Gastroesophageal sphincter (tissue), 4 donors: ENCODE measurements around the gene OR11A1. TPM values are rescaled to one million over a fixed set of nuclear protein-coding genes. Genes with fewer than 3 reads are reported as not detected.

Source experiments
- ATAC-seq: fragments of 150-250 bp; one replicate; pipeline ENCODE4 v1.9.1; 2016; ENCODE audit warnings: mild to moderate bottlenecking, moderate library complexity
- H3K27ac ChIP-seq, 4 donors: fragments of 200-600 bp; sonication (generic) in 3 of 4; 1 replicate in 3 of 4; 2 replicates in 1 of 4; pipeline ENCODE4 v1.5.1; 2016 to 2019
- H3K27me3 ChIP-seq: fragments of 200-600 bp; sonication (generic); one replicate; pipeline ENCODE4 v1.5.1; 2019
- H3K36me3 ChIP-seq, 2 donors: fragments of 200-600 bp; sonication (generic); one replicate each; pipeline ENCODE4 v1.5.1; 2019; ENCODE audit warnings: control low read depth in 1 of 2
- H3K4me1 ChIP-seq, 3 donors: fragments of 200-600 bp; sonication (generic); 1 replicate in 2 of 3; 2 replicates in 1 of 3; pipeline ENCODE4 v1.5.1; 2016 to 2019; ENCODE audit warnings: control low read depth in 2 of 3
- H3K4me3 ChIP-seq, 2 donors: fragments of 200-600 bp; sonication (generic); one replicate each; pipeline ENCODE4 v1.5.1; 2019; ENCODE audit warnings: mild to moderate bottlenecking in 1 of 2, moderate library complexity in 1 of 2
- H3K9me3 ChIP-seq, 3 donors: fragments of 200-600 bp; sonication (generic); one replicate each; pipeline ENCODE4 v1.5.1; 2017 to 2019; ENCODE audit warnings: control low read depth in 2 of 3
- EP300 ChIP-seq: sonication (generic); formaldehyde crosslinking; IDR thresholded peaks from one replicate; pipeline ENCODE4 v1.6.1; 2017; ENCODE audit warnings: antibody characterized with exemption, mild to moderate bottlenecking
- POLR2A ChIP-seq, 2 donors: fragments of 450-650 bp; IDR thresholded peaks; one replicate each; pipeline ENCODE4 v1.6.1; 2017; ENCODE audit warnings: antibody characterized with exemption in 2 of 2, mild to moderate bottlenecking in 2 of 2, moderate library complexity in 1 of 2
- POLR2AphosphoS5 ChIP-seq: sonication (generic); formaldehyde crosslinking; IDR thresholded peaks from one replicate; pipeline ENCODE4 v1.6.1; 2017; ENCODE audit warnings: antibody characterized with exemption
- WGBS, 2 donors: methylation state at CpG; one replicate each; pipeline ENCODE4 v1.1.5; 2018; ENCODE audit warnings: low coverage in 1 of 2; 5-methylcytosine and 5-hydroxymethylcytosine counted together
- total RNA-seq, 4 donors: library from RNA; depleted of rRNA; stranded (reverse); fragments of >200 nt; gene quantifications; one replicate each; pipeline ENCODE4 v1.1.0, GENCODE V29; 2016
- TF ChIP-seq, protein P1 (sequence below), 4 experiments: fragments of 200-600 bp in 2 of 4; fragments of 450-650 bp in 2 of 4; sonication (generic) in 1 of 4; IDR thresholded peaks; one replicate each; pipeline ENCODE4 v1.5.1; 2017 to 2019; ENCODE audit warnings: antibody characterized with exemption in 4 of 4, mild to moderate bottlenecking in 2 of 4, moderate library complexity in 2 of 4

The OR11A1 gene
- total RNA-seq, 4 donors from 2014 or later = not detected

- Histone ChIP-seq H3K4me3 (no peak overlapping the region), H3K27me3 (peaks cover 30% of the 10 kb centered on the region), H3K9me3 (no peaks in the 10 kb centered on the region), H3K36me3 (no peaks in the 10 kb centered on the region), H3K4me1 (no peaks in the 10 kb centered on the region), H3K27ac (no peak overlapping the region)
- TF ChIP-seq POLR2A (IDR thresholded peaks at IDR 0.05) (no peak), POLR2AphosphoS5 (no peak), EP300 (no peak)
- TF ChIP-seq, protein P1, sequence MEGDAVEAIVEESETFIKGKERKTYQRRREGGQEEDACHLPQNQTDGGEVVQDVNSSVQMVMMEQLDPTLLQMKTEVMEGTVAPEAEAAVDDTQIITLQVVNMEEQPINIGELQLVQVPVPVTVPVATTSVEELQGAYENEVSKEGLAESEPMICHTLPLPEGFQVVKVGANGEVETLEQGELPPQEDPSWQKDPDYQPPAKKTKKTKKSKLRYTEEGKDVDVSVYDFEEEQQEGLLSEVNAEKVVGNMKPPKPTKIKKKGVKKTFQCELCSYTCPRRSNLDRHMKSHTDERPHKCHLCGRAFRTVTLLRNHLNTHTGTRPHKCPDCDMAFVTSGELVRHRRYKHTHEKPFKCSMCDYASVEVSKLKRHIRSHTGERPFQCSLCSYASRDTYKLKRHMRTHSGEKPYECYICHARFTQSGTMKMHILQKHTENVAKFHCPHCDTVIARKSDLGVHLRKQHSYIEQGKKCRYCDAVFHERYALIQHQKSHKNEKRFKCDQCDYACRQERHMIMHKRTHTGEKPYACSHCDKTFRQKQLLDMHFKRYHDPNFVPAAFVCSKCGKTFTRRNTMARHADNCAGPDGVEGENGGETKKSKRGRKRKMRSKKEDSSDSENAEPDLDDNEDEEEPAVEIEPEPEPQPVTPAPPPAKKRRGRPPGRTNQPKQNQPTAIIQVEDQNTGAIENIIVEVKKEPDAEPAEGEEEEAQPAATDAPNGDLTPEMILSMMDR (IDR thresholded peaks at IDR 0.05) = no peak
- 100% methylated on average over 1 of the region's 3 CpGs; no CpG with 5 or more reads in 1 of the 2 donors for WGBS, 2 donors
- ATAC-seq = no peak
Measured at GRCh38 chr6:29502181-29502580, 45.3 kb upstream of the OR11A1 start.

DNA sequence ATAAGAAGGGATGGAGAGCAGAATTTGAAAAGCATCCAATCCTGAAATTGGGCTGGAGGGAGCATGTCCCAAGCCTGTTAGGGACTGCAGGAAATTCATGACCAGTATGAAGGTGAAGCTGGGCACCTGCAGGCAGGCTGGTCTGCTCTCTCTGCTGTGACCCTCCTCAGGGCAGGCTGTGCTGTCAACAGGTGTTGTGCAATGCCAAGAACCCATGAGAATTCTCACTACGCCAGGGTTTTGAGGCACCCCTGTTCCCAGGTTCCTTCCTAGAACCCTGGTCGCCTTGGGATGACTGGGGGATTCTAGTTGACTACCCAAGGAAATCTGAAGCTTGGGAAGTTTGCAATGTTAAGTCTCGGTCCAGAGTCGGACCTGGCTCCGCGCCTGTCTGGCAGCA is 44.2 kb upstream of the OR11A1 start:
- peaks cover 35% of the 10 kb centered on the region for H3K27me3 ChIP-seq
- no peak overlapping the region for H3K4me3 ChIP-seq
- no peak overlapping the region for H3K27ac ChIP-seq
- H3K4me1 ChIP-seq = no peaks in the 10 kb centered on the region
- H3K9me3 ChIP-seq = no peaks in the 10 kb centered on the region
- ATAC-seq = no peak
- WGBS, 2 donors = 80 to 100% methylated on average over 1 to 2 of the region's 6 CpGs
- TF ChIP-seq POLR2A (IDR thresholded peaks at IDR 0.05) = no peak
- no peaks in the 10 kb centered on the region for H3K36me3 ChIP-seq

DNA sequence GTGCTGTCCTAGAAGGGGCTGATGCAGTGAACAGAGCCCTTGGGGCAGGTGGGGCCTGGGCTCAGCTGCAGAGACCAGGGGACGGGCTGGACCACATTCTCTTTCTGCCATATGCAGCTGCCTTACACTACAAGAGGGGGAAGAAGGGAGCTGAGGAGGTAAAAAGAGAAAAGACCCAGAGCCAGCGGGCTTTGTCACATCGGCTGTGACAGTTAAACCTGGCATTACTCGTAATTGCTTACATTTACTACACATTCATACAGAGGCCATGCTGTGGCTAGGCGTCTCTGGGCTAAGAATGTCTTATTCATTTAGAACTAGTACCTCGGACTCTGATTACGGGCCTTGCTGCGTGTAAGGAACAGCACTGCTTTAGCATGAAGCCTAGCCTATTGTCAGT is 43.7 kb upstream of the OR11A1 start:
- WGBS, 2 donors = 83% methylated on average over 1 to 7 of the region's 8 CpGs
- peaks cover 40% of the 10 kb centered on the region for H3K27me3 ChIP-seq
- no peaks in the 10 kb centered on the region for H3K36me3 ChIP-seq
- H3K4me1 ChIP-seq = no peaks in the 10 kb centered on the region
- ATAC-seq = no peak
- no peak overlapping the region for H3K4me3 ChIP-seq
- no peak for TF ChIP-seq EP300
- H3K9me3 ChIP-seq = no peaks in the 10 kb centered on the region
- no peak overlapping the region for H3K27ac ChIP-seq

- ATAC-seq = no peak
- H3K36me3 ChIP-seq = no peaks in the 10 kb centered on the region
- no peak overlapping the region for H3K27ac ChIP-seq
- H3K4me1 ChIP-seq = no peaks in the 10 kb centered on the region
- WGBS, 2 donors = 77% methylated on average over 5 of the region's 5 CpGs; no CpG with 5 or more reads in 1 of the 2 donors
- no peaks in the 10 kb centered on the region for H3K9me3 ChIP-seq
- no peak overlapping the region for H3K4me3 ChIP-seq
- peaks cover 44% of the 10 kb centered on the region for H3K27me3 ChIP-seq
- TF ChIP-seq, protein P1 (IDR thresholded peaks at IDR 0.05) = no peak
- TF ChIP-seq POLR2AphosphoS5 (no peak), EP300 (no peak), POLR2A (IDR thresholded peaks at IDR 0.05) (no peak)
Measured at GRCh38 chr6:29499704-29500103, 42.8 kb upstream of the OR11A1 start.

GRCh38 chr6:29496961-29497360 is 40.1 kb upstream of the OR11A1 start:
- no peaks in the 10 kb centered on the region for H3K36me3 ChIP-seq
- H3K4me3 ChIP-seq = no peak overlapping the region
- no peaks in the 10 kb centered on the region for H3K4me1 ChIP-seq
- no peak overlapping the region for H3K27ac ChIP-seq
- 54 to 72% methylated on average over 4 of the region's 4 CpGs for WGBS, 2 donors
- peaks cover 42% of the 10 kb centered on the region for H3K27me3 ChIP-seq
- H3K9me3 ChIP-seq = no peaks in the 10 kb centered on the region
- no peak for TF ChIP-seq POLR2AphosphoS5
- no peak for TF ChIP-seq EP300
- TF ChIP-seq, protein P1 (IDR thresholded peaks at IDR 0.05) = no peak
- no peak for TF ChIP-seq POLR2A (IDR thresholded peaks at IDR 0.05)
- no peak for ATAC-seq

DNA sequence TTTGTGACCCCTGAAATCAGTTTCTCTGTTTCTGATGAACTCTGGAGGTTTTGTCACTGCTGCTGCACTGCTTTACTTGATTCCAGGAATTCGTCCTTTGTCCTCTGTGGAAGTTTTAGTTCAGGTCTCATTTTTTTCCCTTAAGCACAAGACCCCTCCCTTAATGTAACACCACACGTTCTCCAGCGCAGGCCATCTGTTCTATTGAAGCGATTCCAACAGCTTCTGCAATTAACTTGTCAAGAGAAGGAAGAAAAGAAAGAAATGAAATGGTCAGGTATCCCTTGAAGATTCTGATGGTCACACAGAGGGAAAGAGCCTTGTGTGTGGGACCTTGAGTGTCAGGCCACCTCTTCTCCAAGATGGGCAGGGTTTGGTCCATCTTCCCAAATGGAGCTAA is 38.7 kb upstream of the OR11A1 start:
- ATAC-seq = no peak
- WGBS, 2 donors = 40 to 92% methylated on average over 2 of the region's 4 CpGs
- Histone ChIP-seq H3K4me1 (no peaks in the 10 kb centered on the region), H3K27me3 (peaks cover 30% of the 10 kb centered on the region), H3K27ac (no peak overlapping the region), H3K36me3 (no peaks in the 10 kb centered on the region), H3K4me3 (no peak overlapping the region), H3K9me3 (no peaks in the 10 kb centered on the region)
- TF ChIP-seq POLR2A (IDR thresholded peaks at IDR 0.05) (no peak), EP300 (no peak), POLR2AphosphoS5 (no peak)
- TF ChIP-seq, protein P1 (IDR thresholded peaks at IDR 0.05) = no peak
